Stimulated activated CD8-positive, alpha-beta memory T cell treated with anti-CD3 and anti-CD28 coated beads, Interleukin-15, amount 100 ng/mL, for 24 hours (primary cell): ENCODE data around the gene CHST11.

ENCODE experiments used
- DNase-seq: peaks from one replicate; pipeline ENCODE4 v3.0.0-alpha.2; 2020; ENCODE audit warnings: low read depth

Gene CHST11

DNA sequence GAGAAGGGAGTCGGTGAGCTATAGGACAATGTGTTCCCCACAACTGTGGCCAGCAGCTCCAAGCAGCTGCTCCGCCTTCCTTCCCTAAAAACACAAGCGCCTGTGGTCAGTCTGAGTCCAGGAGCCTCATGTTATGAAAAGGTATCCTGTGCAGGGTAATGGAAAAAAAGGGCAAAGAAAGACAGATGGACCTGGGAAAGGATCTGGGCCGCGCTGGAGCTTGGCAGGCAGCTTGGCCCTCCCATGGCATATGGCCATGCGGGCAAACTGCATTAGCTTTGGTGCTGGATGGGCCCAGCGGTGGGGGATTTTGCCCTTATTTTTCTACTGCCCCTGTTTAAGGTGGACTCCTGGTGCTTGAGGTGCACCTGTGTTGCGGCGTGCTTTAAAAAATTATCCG lies 23.7 kb upstream of the CHST11 start:
- no peak for DNase-seq

DNA sequence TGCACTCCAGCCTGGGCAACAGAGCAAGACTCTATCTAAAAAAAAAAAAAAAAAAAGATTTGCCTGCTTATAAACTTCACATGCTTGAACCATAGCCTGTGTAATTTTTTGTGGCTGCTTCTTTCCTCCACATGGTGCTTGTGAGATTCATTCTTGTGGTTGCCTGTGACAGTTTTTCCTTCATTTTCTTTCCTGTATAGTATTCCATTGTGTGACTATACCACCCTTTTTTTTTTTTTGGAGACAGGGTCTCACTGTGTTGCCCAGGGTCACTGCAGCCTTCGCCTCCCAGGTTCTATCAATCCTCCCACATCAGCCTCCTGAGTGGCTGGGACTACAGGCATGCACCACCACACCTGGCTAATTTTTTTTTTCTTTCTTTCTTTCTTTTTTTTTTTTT lies 22.6 kb upstream of the CHST11 start:
- DNase-seq = no peak

DNA sequence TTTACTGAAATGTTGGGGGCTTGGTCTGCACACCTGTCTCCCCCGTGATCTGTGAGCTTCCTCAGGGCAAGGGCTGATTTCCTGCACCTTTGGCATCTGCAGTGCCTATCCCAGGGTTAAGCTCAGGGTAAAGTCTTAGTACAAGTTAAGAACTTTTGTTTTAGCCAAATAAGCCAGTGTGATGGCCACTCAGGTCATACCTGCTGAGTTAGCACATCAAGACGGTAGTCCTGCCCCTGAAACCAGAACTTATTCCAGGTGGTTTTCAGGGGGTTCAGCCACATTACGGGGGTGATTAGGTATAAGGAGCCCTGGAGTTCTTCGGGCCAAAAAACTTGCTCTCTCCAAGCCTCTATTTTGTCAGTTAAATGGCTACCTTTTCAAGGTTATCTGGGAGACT lies 21.6 kb upstream of the CHST11 start:
- no peak for DNase-seq

DNA sequence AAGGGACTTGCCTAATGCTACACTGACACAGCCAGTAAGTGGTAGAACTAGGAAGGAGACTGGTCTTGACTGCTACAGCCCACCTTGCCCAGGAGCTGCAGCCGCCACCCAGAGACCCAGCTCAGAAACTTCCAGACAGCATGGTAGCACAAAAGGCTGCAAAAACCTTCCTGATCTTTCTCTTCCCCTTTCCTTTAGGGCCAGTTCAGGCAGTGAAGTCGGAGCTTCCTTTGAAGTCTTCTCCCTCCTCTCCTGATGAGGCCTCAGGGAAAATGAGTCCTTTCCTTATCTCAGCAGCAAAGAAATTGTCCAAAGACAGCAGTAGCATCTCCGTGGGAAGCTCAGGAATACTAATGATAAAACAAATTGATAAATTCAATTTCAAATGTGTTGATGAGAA lies 21.0 kb upstream of the CHST11 start:
- no peak for DNase-seq

DNA sequence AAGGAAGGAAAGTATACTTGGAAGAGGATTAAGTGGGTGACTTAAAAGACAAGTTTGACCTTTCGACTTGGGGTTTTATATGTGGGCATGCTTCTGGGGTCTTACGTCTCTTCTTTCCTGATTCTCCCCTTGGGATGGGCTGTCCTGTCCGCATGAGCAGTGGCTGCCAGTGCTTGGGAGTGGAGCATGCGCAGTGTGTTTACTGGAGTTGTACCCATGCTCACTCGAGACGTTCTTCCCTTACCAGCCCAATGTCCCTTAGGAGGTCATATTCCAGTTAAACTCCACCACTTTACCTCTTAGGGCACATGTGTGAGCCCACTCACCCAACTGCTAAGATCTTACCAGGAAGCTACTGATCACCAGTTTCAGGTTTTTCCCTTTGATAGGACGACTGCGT lies 20.0 kb upstream of the CHST11 start:
- DNase-seq = no peak

DNA sequence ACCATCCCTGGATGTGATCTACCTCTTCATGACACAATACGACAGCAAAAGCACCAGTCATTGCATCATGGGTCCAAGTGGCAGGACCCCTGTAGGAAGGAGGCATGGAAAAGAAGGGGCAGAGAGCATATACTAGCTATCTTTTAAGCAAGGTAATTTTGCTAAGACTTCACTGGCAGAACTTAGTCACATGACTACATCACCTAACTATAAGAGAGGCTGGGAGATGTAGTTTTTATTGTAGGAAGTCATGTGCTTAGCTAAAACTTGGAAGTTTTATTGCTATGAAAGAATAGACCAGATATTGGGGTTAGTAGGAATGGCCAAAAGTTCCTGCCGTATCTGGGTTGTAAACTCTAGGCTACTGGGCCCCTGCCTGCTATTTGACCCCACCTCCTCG lies 18.6 kb upstream of the CHST11 start:
- DNase-seq = no peak

DNA sequence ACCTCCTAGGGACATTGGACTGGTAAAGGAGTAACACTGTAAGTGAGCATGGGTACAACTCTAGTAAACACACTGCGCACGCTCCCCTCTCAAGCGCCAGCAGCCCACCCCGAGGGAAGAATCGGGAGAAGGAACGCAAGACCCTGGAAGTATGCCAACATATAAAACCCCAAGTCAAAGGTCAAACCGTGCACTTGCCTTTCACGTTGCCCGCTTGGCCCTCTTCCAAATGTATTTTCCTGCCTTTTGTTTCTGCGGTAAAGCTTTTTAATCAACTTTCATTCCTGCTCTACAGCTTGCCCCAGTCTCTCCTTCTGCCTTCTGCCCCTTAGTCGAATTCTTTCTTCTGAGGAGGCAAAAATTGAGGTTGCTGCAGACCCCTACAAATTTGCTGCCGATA lies 17.6 kb upstream of the CHST11 start:
- DNase-seq = no peak

DNA sequence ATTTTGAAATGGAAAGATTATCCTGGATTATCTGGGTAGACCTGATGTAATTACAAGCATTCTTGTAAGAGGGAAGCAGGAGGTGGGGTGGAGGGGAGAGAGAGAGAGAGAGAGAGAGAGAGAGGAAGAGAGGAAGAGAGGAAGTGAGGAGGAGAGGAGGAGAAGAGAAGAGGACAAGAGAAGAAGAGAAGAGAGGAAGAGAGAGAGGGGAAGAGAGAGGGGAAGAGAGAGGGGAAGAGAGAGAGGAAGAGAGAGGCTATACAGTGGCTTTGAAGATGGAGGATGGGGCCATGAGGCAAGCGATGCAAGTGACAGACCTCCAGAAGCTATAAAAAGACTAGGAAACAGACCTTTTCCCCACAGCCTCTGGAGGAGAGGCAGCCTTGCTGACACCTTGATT lies 13.7 kb upstream of the CHST11 start:
- no peak for DNase-seq

DNA sequence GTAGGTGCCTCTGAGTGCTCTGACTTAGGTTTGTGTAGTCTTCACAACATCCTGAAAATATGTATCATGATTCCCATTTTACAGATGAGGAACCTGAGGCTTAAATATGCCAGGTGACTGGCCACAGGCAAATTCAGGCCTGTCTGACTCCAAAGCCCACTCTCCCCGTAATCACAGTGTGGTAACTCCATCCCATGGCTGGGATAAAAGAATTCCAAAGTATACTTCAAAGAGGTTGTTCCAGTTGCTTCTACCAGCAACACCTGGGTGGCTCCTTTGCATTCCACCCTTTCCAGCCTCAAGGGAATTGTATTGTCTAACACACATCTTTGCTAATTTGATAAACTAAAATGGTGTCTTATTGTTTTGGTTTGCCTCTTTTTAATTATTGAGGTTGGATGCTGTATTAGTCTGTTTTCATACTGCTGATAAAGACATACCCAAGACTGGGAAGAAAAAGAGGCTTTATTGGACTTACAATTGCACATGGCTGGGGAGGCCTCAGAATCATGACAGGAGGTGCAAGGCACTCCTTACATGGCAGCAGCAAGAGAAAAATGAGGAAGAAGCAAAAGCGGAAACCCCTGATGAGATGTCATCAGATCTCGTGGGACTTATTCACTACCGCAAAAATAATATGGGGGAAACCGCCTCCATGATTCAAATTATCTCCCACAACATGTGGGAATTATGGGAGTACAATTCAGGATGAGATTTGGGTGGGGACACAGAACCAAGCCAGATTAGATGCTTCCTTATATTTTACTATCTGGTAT lies 9.9 kb upstream of the CHST11 start:
- no peak for DNase-seq

DNA sequence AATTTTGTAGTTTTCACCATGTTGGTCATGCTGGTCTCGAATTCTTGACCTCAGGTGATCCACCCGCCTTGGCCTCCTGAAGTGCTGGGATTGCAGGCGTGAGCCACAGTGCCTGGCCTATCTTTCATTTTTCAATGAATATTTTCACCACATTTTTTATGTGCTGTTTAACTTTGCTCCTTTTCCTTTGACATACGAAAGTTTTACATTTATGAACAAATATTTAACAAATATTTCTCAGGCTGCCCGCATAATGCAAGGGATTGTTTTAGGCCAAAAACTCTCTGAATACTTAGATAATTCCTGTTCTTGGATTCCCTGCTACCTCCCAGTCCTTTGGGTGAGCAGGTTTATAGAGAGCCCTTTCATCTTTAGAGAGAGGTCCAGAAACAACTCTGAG lies 8.7 kb upstream of the CHST11 start:
- DNase-seq = no peak

DNA sequence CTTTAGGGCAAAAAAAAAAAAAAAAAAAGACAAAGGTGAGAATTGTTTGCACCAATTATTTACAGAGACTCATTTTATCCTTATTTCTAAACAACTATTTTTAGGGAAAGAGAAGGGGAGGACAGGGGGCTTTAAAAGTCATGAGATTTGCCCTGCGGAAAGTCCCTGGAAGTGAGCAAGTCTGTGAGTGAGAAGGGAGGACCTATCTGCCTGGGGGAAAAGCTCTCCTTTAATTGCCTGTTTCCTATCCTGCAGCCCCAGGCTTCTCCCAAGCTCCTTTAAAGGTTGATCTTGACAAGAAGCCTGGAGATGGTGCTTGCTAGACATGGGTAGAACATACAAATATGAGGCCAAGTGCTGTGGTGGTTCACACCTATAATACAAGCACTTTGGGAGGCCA lies 8.3 kb upstream of the CHST11 start:
- no peak for DNase-seq

DNA sequence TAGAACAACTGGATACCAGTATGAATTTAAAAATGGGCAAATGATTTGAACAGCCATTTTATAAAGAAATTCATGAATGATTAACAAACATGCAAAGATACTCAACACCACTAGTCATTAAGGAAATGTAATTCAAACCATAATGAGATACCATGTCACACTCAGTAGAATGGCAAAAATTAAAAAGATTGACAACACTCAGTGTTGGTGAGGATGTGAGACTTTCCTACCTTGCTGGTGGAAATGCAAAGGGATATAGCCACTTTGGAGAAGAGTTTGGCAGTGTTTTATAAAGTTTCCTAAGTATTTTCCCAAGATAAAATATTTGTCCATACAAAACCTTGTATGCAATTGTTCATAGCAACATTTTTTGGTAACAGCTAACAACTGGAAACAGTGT lies 6.0 kb upstream of the CHST11 start:
- DNase-seq = no peak

DNA sequence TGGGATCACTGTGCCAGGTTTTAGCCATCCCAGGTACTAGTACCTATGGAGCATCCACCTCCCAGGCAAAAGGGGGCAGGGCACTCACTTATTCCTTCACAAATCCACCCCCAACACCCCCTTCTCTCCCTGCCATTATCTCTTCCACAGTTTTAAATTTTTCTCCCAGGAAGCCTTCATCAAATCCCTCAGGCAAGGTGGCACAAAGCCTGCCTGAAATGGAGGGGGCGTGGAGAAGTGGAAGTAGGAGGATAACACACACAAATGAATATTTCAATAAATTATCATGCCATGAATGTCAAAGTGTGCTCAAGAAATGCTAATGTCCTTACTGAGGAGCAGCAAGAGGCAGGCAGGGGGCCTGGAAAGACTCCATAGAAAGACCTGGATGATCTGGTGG lies 4.7 kb upstream of the CHST11 start:
- no peak for DNase-seq

DNA sequence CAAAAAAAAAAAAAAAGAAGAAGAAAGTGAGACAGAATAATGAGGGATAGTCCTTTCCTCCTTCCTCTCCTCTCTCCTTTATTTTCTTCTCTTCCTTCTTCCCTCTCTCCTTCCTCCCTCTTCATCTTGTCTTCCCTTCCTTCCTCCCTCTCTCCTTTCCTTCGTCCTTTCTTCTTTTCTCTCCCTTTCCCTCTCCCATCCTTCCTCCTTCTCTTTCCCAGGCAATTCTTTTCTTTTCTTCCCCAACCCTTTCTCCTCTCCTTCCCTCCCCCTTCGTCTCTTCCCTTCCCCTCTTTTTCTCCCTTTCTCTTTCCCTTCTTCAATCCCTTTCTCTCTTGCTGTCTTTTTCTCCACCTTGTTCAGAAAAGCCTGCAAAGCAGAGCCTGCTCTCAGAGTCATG lies 3.6 kb upstream of the CHST11 start:
- DNase-seq = no peak

DNA sequence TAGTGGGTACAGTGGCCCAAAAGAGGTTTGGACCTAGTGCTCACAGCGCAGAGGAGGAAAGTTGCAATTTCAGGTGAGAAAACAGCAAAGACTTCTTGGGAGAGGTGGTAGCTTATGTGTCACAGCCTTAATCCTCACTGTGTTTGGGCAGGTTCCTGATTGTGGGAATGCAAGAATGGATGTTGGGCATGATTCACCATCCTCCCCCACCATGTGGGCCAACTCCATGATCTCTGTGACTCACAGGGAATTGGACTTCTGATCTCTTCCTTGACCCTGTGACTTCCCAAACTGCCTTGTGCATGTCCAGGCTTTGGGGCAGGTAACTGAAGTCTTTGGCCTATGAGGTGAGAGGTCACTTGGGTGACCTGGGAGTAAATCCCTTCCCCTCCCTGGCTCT lies 1.8 kb upstream of the CHST11 start:
- no peak for DNase-seq

DNA sequence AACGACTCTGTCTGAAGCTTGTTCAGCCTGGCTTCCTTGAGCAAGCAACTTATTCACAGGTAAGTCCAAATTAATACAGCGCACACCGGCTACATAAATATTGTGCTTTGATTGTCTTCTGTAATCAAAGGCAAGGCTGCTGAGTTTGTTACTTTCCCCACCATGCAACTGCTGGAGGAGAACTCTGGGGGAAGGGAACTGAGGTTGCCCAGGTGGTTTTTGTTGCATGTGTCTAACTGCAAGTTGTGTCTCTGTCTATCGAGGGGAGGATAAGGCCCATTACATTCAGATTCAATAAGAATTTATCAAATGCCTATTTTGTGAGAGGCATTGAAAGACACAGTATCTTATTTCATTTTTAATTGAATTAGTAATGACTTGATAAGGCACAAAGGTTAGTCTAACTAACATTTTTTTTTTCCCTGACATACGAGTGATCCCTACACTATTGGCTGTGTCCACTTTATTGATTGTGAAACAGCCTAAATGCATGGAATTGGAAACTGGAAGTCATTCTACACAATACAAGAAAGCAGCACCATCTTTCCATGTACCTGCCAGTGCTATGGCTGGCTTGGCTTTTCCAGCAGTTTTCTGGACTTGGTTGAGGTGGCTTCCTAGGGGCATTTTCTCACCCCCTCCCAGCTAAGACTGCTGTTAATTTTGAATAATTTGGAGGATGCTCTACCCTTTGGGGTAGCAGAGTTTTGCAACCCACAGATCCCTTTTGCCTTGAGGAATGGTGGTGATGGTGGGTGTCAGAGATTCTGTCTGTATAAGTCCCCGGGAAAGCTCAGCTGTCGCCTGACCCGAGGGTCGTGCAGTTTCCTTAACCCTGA lies 951 bp upstream of the CHST11 start:
- no peak for DNase-seq

DNA sequence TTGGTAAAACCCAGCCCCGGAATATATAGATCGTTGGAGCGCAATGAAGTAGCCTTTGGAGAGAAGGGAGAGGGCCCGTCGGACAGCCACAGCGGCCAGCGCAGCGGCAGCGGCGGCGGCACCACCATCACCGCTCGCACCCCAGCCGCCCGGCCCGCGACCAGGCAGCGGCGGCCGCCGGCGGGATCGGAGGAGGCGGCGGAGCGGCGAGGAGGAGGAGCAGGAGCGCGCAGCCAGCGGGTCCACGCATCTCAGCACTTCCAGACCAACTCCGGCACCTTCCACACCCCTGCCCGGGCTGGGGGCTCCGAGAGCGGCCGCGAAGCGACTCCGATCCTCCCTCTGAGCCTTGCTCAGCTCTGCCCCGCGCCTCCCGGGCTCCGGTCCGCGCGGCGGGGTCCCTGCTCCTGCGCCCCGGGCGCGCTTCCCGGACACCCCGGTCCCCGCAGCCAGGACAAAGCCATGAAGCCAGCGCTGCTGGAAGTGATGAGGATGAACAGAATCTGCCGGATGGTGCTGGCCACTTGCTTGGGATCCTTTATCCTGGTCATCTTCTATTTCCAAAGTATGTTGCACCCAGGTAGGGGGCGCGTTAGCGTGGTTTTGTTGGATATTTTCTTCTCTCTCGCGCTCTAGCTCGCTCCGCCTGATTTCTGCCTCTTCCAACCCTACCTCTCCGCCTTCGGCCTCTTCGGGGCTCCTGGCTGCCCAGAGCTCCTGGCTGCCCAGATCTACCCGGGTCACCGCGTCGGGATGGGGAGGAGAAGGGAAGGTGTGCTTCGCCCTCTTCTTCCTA lies 400 bp downstream of the CHST11 start:
- peak; percentile 29 for DNase-seq

DNA sequence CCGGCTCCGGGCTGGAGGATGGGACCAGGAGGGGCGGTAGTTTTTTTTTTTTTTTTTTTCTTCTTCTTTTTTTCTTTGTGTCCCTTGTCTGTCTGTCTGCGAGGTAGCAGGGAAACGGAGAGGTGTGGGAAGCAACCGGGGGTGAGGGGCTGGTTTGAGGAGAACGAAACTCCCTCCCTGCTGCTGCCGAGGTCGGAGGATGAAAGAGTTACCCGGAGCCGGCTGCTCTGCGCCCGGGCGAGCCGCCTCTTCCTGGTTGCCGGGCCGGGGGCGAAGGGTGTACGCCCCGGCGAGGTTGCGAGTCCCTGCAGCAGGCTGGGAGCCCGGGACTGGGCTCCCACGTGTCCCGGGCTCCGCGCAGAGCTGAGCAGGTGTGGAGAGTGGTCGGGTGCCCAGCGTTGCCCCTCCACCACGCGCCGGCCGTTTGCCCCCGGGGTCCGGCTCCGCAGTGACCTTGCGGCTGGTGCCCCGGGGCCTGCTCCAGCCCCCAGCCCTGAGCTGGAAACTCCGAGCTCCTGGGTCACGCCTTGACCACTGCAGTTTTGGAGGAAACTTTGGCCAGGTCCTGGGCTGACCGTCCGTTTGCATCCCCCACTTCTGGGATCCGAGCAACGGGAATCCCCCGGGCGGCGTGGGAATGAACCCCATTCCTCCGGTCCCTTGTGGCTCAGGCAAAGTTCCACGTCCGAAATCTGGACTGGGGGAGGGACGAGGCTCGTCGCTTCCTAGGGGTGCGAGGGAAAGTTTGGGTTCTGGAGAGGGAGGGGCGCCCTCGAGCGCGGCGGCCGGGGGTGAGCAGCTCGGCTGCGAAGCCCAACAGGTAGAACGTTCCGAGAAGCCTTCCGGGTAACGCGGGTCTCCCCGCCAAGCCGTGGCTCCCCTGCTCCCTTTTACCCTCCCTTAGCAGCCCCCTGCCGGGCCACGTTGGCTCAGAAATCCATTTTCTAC lies 1.3 kb downstream of the CHST11 start:
- peak; percentile 33 for DNase-seq

DNA sequence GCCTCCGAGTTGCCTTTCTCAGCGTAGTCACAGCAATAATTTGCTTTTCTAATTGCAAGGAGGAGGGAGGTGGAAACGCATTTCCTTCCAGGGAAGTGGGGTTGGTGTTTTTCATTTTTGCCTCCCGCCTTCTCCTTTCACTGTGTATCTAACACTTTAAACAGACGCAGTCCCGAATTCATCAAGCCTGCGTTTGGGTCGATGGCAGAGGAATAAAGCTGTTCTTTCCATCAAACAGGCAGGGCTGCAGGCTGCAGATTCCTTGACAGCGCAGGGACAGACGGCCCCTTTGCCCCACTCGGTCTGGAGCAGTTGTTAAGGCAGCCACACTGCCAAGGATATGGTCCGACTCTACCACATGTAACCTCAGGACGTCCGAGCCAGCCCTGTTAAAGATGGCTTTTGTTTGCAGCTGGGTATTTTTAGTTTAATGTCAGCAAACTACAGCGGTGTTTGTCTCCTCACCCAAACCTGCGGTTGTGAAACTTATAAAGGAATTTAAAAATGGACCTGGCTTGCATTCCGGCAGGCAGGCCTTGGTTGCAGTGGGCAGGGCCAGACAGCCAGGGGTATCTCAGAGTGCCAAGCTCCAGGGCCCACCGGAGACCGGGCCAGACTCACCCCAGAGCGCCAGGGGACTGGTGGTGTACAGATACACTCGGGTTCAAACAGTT lies 2.1 kb downstream of the CHST11 start:
- DNase-seq = no peak

DNA sequence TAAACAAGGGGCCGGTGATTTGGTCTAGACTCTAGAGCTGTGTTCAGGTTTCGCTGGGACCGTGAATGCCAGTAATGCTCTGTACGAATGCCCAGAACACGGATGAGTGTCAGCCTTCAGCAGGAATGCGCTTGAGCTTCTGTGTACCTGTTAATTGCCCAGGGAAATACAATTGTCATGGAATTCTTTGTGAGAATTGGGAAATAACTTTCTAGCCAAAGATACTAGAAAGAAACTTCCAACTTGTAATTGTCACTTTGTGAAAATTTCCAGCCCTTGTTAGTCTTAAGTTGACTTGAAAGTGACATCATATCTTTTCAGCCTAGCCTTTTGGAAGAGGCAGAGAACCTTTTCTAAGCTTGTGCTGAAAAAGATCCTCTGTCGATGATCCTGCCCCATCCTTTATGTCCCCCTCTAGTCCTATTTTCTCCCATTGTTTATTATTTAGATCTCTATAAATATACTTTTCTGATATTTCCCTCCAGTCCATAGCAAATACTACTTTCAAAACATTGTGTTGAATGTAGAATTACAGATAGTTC lies 2.7 kb downstream of the CHST11 start:
- DNase-seq = no peak
